Fibroblast of peridontal ligament (primary cell): ENCODE results near the gene NEURL1B.
"Not testable (repeated sequence)": the region's sequence is repeated elsewhere in the genome, so short reads cannot be mapped to it uniquely, and the experiment has no call there.

Source experiments
- DNase-seq: peaks from one replicate; pipeline ENCODE4 v3.0.0-alpha.2; 2010; ENCODE audit errors: extremely low read depth

Gene NEURL1B

GRCh38 chr5:172678362-172678874 lies 37.4 kb downstream of the NEURL1B start:
- not testable (repeated sequence) for DNase-seq

GRCh38 chr5:172678902-172679301 lies 37.8 kb downstream of the NEURL1B start:
- DNase-seq, result no peak

GRCh38 chr5:172679628-172680212 lies 38.7 kb downstream of the NEURL1B start:
- no peak for DNase-seq

GRCh38 chr5:172680921-172681320 lies 39.9 kb downstream of the NEURL1B start:
- DNase-seq, result no peak

GRCh38 chr5:172681421-172681820 lies 40.4 kb downstream of the NEURL1B start:
- no peak for DNase-seq

GRCh38 chr5:172683264-172683644 lies 42.2 kb downstream of the NEURL1B start:
- DNase-seq, result no peak

GRCh38 chr5:172683645-172684471 lies 42.8 kb downstream of the NEURL1B start:
- DNase-seq, result no peak

- DNase-seq, result no peak
These were observed 44.0 kb downstream of the NEURL1B start for GRCh38 chr5:172685091-172685490.

GRCh38 chr5:172686111-172686510 lies 45.0 kb downstream of the NEURL1B start:
- no peak for DNase-seq

GRCh38 chr5:172686539-172687390 lies 45.7 kb downstream of the NEURL1B start:
- no peak for DNase-seq

- DNase-seq, result no peak
These were observed 46.9 kb downstream of the NEURL1B start for GRCh38 chr5:172687940-172688339.

GRCh38 chr5:172688349-172689217 lies 47.5 kb downstream of the NEURL1B start:
- DNase-seq, result peak; percentile 31

GRCh38 chr5:172689218-172689572 lies 48.1 kb downstream of the NEURL1B start:
- DNase-seq, result no peak

GRCh38 chr5:172689801-172690200 lies 48.7 kb downstream of the NEURL1B start:
- no peak for DNase-seq

- DNase-seq, result no peak
These were observed 49.4 kb downstream of the NEURL1B start for GRCh38 chr5:172690258-172691075.

- DNase-seq, result no peak
These were observed 50.8 kb downstream of the NEURL1B start for GRCh38 chr5:172691886-172692285.

- no peak for DNase-seq
These were observed 51.4 kb downstream of the NEURL1B start for GRCh38 chr5:172692451-172692850.

- peak; percentile 42 for DNase-seq
These were observed 51.9 kb downstream of the NEURL1B start for GRCh38 chr5:172692981-172693380.

- DNase-seq, result no peak
These were observed 53.0 kb downstream of the NEURL1B start for GRCh38 chr5:172694061-172694460.

- no peak for DNase-seq
These were observed 53.5 kb downstream of the NEURL1B start for GRCh38 chr5:172694541-172694940.
